HAP-1 (cell line): ENCODE data around the gene TBC1D22B.
A peak's percentile ranks its signal among the peaks of the same experiment; 100 is the strongest.

ENCODE experiments used
- DNase-seq, 2 experiments: peaks; one replicate each; pipeline ENCODE4 v3.0.0-alpha.2; 2016 to 2020; ENCODE audit warnings: low spot score in 2 of 2
- H3K27me3 ChIP-seq: fragments of 250-450 bp; sonication (Bioruptor Pico); 2 replicates; pipeline ENCODE4 v1.5.1; 2020; ENCODE audit warnings: low read depth, mild to moderate bottlenecking, moderate library complexity
- H3K36me3 ChIP-seq: fragments of 250-450 bp; sonication (Bioruptor Pico); replicated peaks from 2 replicates; pipeline ENCODE4 v1.5.1; 2020; ENCODE audit warnings: mild to moderate bottlenecking
- H3K4me1 ChIP-seq: fragments of 250-450 bp; sonication (Bioruptor Pico); 2 replicates; pipeline ENCODE4 v1.5.1; 2020; ENCODE audit warnings: mild to moderate bottlenecking
- H3K4me3 ChIP-seq: fragments of 250-450 bp; sonication (Bioruptor Pico); 2 replicates; pipeline ENCODE4 v1.5.1; 2020; ENCODE audit warnings: mild to moderate bottlenecking, moderate library complexity
- H3K9me3 ChIP-seq: fragments of 250-450 bp; sonication (Bioruptor Pico); 2 replicates; pipeline ENCODE4 v1.5.1; 2020; ENCODE audit warnings: mild to moderate bottlenecking, moderate library complexity
- in situ Hi-C: fragments of 300-500 bp; cut with MboI; formaldehyde crosslinking; loops from 3 replicates; pipeline ENCODE4 v1.14.3; 2020; ENCODE audit warnings: low sequenced_read_pairs, inconsistent platforms, mixed read lengths

Gene TBC1D22B

DNA sequence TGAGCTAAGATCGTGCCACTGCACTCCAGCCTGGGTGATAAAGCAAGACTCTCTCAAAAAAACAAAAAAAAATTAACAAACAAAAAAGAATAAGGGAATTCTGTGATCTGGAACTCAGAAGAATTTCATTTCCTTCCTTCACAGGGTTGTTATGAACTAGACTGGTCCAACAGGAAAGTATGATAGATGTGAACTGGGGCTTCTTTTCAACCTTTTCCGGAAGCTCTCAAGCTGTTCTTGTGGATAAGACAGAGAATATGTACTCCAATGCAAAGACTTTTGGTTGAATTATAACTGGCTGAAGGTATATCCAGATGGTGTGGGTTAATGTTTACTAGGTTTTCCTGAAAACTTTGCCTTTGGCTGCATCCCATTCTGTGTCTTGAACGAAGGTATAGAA, 101.5 kb downstream of the TBC1D22B start:
- Histone ChIP-seq H3K4me3 (no peak overlapping the region), H3K27me3 (no peaks in the 10 kb centered on the region), H3K4me1 (peaks cover 5% of the 10 kb centered on the region; the same call in 1 of the 2 replicates), H3K36me3 (peaks cover 21% of the 10 kb centered on the region), H3K9me3 (no peaks in the 10 kb centered on the region)
- DNase-seq, result no peak
- in situ Hi-C loops, result no loop called here

DNA sequence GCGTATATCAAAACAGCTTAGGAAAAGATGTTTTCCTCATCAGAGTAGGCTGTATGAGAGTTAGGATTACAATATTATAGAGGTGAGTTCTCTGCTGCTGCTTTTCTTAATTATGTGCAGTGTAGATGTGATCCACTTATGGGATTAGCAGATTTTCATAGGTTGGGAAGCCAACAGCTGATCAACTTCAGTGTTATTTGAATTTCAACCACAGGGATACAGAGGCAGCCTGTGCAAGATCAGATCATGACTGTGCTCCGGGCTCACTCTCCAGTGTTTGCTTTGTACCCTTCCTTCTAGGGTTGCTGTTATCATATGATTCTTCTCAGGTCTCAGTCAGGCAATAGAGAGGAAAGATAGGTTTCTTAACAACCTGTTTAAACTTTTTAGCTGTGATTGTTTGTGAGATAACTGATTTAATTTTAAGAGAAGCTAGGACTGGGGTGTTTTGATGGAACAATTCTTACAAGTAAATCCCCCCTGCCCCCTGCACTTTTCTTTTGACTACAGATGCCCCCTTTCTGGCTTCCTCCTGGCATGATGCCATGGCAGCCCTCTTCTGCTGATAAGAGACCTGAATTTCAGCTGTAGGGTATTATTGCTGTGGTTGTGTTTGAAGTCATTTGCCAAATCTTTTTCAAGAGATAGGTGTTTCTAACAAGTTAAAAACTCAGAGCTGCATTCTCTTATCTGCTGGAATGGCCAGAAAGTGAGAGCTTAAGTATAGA, 104.7 kb downstream of the TBC1D22B start:
- Histone ChIP-seq H3K36me3 (peaks cover 29% of the 10 kb centered on the region), H3K4me3 (no peak overlapping the region), H3K9me3 (no peaks in the 10 kb centered on the region), H3K4me1 (peaks cover 2% of the 10 kb centered on the region; the same call in 1 of the 2 replicates), H3K27me3 (no peaks in the 10 kb centered on the region)
- in situ Hi-C loops, result no loop called here
- DNase-seq, result no peak

DNA sequence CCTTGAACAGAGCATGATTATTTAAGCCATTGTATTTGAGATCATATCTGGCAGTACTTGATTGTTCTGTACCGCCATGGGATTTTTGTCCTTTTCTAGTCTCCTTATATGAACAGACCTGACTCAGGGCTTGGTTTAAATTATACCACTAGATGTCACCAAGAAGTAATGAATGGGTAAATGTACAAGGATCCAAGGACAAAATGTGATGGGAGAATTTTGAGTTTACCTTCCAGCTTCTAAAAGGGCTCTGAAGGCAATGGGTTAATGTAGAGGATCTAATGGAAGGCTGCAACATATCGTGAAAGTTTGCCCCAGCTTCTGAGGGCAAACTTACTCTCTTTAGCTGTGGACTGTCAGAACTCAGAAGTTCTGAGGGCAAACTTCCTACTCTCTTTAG, 108.2 kb downstream of the TBC1D22B start:
- Histone ChIP-seq H3K27me3 (no peaks in the 10 kb centered on the region), H3K36me3 (peaks cover 53% of the 10 kb centered on the region), H3K4me3 (no peak overlapping the region), H3K4me1 (no peaks in the 10 kb centered on the region), H3K9me3 (no peaks in the 10 kb centered on the region)
- DNase-seq, result peak in 1 of 2 experiments; percentile 25
- in situ Hi-C loops, result no loop called here

DNA sequence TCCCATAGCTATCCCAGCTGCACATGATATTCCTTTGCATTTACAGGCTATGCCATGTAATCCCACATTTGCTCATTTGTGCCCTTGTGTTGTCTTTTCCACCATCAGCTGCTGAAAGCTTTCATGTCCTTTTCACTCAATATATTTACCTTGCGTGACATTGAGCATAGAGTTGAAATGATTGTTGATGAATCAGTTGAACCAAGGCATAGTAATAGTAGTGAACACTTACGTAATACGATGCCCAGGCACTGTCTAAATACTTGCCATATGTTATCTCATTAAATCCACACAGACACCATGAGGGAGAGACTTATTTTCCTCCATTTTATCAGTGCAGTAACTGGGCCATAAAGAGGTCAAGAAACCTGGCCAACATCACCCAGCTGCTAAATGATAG, 109.3 kb downstream of the TBC1D22B start:
- H3K9me3 ChIP-seq, result no peaks in the 10 kb centered on the region
- no peaks in the 10 kb centered on the region for H3K4me1 ChIP-seq
- no peak for DNase-seq
- no peak overlapping the region for H3K4me3 ChIP-seq
- H3K36me3 ChIP-seq, result peaks cover 45% of the 10 kb centered on the region
- in situ Hi-C loops, result no loop called here
- H3K27me3 ChIP-seq, result no peaks in the 10 kb centered on the region

DNA sequence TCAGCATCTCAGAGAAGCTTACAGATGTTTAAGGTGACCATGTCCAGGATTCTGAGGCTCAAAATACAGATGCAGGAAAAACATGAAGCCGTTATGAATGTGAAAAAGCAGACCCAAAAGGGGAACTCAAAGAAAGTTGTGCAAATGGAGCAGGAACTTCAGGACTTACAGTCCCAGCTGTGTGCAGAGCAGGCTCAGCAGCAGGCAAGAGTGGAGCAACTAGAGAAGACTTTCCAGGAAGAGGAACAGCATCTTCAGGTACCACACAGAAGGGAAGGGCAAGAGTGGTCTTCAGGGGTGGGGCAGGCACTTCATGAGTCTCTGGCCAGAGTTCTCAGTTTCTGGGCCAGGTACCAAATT, 111.4 kb downstream of the TBC1D22B start:
- DNase-seq, result no peak
- in situ Hi-C loops, result no loop called here
- no peak overlapping the region for H3K4me3 ChIP-seq
- peaks cover 48% of the 10 kb centered on the region for H3K36me3 ChIP-seq
- no peaks in the 10 kb centered on the region for H3K9me3 ChIP-seq
- no peaks in the 10 kb centered on the region for H3K27me3 ChIP-seq
- no peaks in the 10 kb centered on the region for H3K4me1 ChIP-seq

DNA sequence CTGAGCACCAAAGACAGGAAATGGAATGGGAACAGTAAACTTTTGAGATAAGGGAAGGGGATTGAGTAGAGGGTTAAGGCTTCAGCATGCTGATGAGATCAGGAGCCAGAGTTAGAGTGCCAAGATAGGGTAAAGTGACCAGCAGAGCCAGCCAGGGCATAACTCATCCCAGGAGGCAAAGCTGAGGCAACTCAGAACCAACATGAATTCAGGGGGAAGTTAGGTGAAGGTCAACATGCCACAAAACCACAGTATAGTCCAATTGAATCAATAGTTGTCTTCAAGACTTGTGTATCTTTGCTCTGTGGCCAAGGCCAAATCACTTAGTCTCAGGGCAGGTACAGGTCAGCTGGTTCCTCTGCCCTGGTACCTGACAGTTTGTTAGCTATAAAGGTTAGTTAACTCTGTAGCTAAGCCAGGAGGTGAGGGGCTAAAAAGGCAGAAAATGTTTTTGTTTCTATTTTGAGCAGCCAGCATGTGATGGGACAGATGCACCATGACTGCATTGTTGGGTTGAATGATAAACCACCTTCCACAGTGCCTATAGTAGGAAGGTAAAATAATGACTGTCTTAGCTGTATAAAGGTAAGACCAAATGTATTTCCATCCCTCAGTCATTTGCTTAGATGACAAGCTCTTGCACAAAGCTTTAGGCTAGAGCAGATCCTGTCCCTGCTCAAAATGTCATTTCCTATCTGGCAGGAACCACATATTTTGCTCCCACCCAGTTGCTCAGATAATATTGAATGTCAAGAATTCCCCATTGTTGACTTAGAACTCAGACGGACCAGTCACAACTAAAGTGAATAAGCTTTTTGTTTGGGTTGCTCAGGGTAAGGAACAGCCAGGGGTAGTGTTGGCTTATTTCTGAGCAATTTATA, 112.0 kb downstream of the TBC1D22B start:
- Histone ChIP-seq H3K36me3 (peaks cover 51% of the 10 kb centered on the region), H3K27me3 (no peaks in the 10 kb centered on the region), H3K4me3 (no peak overlapping the region), H3K9me3 (no peaks in the 10 kb centered on the region), H3K4me1 (no peaks in the 10 kb centered on the region)
- in situ Hi-C loops, result no loop called here
- no peak for DNase-seq

DNA sequence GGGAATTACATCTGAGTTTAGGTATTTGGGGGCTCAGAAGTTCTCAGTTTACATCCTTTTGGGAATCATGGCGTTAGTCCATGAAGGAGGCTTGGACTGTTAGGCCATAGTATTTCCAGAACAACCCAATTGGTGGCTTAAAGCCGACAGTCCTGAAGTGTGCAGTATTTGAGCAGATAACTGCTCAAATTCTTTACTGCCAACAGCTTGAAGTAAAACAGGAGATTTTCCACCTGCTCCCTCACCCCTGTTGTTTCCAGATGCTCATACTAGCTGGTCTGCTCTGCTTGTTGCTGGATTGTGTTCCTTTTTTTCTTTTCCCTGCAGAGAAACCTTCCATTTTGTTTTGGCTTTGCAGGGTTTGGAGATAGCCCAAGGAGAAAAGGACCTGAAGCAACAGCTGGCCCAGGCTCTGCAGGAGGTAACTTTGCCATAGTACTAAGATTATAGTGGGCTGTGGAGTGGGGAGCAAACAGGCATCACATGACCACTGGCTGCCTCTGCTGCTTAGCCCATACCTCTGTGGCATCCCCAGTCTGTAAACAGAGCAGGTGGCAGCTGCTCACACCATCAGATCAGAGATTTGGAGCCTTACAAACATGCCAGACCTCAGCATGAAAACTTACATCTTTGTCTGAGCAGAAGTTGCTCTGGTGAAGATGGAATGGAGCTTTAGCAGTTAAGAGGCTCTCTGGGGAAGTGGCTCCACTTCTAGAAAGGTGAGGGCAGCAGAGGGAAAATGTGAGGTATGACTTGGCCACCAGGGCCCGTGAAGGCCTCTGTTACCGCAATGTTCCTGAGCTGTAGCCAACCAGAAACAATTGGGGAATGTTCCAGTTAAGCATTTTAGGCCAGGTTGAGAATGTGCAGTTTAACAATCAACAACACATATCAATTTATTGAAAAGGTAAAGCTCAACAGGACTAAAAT, 113.8 kb downstream of the TBC1D22B start:
- no peaks in the 10 kb centered on the region for H3K9me3 ChIP-seq

DNA sequence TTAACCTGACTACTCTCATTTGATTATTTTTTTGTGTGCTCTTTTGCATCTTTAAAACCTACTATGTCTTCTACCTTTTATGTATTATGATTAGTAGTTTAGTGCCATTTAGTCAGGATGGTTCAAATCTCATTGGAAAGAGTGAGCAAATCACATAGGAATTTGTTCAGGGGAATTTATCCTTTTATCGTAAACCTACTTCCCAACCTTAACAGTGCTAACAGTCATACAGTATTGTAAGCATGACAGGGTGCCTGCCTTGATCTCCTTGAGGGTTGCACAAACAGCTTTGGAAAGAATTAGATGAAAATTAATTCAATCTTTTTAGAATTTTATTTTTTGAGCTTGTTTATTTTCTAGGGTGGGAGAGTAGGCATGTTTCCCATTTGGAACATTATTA, 114.5 kb downstream of the TBC1D22B start:
- no peaks in the 10 kb centered on the region for H3K9me3 ChIP-seq
- H3K4me1 ChIP-seq, result no peaks in the 10 kb centered on the region
- peaks cover 47% of the 10 kb centered on the region for H3K36me3 ChIP-seq
- H3K27me3 ChIP-seq, result no peaks in the 10 kb centered on the region
- no peak overlapping the region for H3K4me3 ChIP-seq
- in situ Hi-C loops, result no loop called here
- no peak for DNase-seq

More for the DNA sequence above, 113.8 kb downstream of the TBC1D22B start:
- Histone ChIP-seq H3K36me3 (peaks cover 51% of the 10 kb centered on the region), H3K4me1 (no peaks in the 10 kb centered on the region), H3K27me3 (no peaks in the 10 kb centered on the region), H3K4me3 (no peak overlapping the region)
- DNase-seq, result no peak
- in situ Hi-C loops, result no loop called here

DNA sequence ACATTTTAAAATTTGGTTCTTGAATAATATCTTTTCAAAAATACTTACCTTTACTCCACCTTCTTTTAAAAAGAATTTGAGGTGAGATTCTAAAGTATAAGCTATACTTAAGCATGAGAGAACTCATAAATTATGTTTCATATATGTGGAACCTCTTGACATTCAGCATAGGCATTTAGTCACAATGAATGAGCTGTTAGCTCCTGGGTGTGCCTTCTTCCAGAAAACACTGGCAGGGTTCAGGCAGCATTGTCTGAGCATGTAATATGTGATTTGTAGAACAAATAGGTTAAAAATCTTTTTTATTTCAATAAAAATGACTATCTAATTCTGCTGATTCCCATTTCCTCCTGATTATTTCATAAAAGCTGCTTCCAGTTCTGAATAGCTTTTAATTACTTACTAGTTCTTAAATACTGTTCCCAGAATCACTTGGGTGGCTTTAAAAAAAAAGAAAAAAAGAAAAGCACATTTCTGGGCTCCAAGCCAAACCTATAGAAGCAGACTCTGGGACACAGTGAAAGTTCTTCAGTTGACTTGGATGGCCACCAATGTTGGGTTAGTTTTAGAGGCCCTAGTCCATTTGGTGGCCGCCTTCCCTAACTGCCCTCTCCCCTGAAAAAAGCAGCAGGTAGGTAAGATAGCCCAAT, 116.4 kb downstream of the TBC1D22B start:
- Histone ChIP-seq H3K27me3 (no peaks in the 10 kb centered on the region), H3K4me3 (no peak overlapping the region), H3K36me3 (peaks cover 42% of the 10 kb centered on the region), H3K4me1 (no peaks in the 10 kb centered on the region), H3K9me3 (no peaks in the 10 kb centered on the region)
- DNase-seq, result no peak
- in situ Hi-C loops, result no loop called here

DNA sequence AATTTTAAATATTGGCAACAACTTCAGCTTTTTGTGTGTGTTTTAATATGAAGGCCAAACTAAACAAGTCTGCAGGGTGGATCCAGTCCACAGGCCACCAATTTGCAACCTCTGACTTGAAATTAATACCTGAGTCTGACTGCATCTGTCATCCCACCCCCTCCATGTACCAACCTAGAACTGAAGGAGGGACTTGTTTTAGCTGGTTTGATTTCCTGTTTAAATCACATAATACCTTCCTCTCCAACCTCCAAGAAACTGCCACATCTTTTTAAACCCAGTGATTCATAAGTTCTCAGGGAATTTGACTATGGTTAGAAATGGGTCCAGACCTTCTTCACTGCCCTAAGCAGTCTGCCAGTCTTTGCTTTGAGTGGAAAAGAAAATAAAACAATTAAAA, 117.8 kb downstream of the TBC1D22B start:
- no peak for DNase-seq
- in situ Hi-C loops, result no loop called here
- Histone ChIP-seq H3K9me3 (no peaks in the 10 kb centered on the region), H3K36me3 (peaks cover 40% of the 10 kb centered on the region), H3K4me3 (no peak overlapping the region), H3K4me1 (no peaks in the 10 kb centered on the region), H3K27me3 (no peaks in the 10 kb centered on the region)

DNA sequence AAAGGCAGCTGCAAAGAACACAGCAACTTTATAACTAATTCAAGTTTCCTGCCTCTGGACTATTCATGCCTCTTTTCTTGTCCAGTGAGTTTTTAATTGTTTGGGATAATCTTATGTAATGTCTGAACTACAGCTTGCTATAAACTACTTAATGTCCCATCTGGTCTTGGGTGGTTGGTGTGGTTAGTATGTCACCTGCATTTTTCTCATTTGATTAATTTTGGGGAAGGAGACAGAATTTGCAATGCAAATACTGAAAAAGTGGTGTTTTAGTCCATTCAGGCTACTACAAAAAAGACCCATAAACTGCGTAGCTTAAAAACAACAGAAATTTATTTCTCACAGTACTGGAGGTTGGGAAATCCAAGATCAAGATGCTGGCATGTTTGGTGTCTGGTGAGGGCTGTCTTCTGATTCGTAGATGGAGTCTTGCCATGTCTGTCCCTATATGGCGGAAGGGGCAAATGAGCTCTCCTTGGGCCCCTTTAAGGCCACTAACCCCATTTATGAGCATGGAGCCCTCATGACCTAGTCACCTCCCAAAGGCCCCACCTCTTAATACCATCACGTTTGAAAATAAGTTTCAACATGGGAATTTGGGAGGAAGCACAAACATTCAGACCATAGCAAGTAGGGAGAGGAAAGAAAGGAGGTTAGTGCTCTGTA, 118.6 kb downstream of the TBC1D22B start:
- H3K4me3 ChIP-seq, result no peak overlapping the region
- in situ Hi-C loops, result no loop called here
- no peaks in the 10 kb centered on the region for H3K27me3 ChIP-seq
- no peaks in the 10 kb centered on the region for H3K4me1 ChIP-seq
- peaks cover 46% of the 10 kb centered on the region for H3K36me3 ChIP-seq
- DNase-seq, result no peak
- H3K9me3 ChIP-seq, result no peaks in the 10 kb centered on the region

DNA sequence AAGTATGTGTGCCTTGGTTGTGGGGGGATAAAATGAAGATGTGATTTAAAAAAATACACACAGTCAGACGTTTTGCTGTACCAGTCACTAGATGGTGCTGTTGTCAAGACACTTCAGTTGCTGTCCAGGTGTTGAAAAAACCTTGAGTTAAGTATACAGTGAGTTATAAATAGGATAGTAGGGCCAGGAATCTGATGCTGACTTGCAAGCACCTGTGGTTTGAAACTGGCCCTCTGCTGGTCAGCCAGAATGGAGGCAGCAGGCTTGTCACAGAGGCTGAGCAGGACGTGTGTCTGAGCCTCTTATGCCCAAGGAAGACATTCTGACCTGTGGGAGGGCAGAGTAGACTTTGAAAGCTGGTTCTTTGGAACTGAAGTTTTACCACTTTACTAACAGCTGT, 124.0 kb downstream of the TBC1D22B start:
- Histone ChIP-seq H3K9me3 (no peaks in the 10 kb centered on the region), H3K36me3 (peaks cover 51% of the 10 kb centered on the region), H3K4me1 (no peaks in the 10 kb centered on the region), H3K27me3 (no peaks in the 10 kb centered on the region), H3K4me3 (no peak overlapping the region)
- peak; percentile 33 to 52 for DNase-seq
- in situ Hi-C loops, result no loop called here
